Liver (tissue), 9 donors: ENCODE measurements around the gene SPECC1L. TPM values are rescaled to one million over a fixed set of nuclear protein-coding genes. Genes with fewer than 3 reads are reported as not detected.

Experiments
- DNase-seq: peaks from one replicate; pipeline ENCODE4 v3.0.0-alpha.2; 2017; ENCODE audit warnings: low spot score
- H3K27ac ChIP-seq, 2 donors: one replicate each; pipeline ENCODE4 v1.7.0; 2013; ENCODE audit warnings: inconsistent platforms in 2 of 2, low read length in 2 of 2, control low read depth in 1 of 2, low read depth in 1 of 2, mild to moderate bottlenecking in 1 of 2
- H3K27me3 ChIP-seq, 4 donors: one replicate each; pipeline versions ENCODE4 v1.6.1 to v1.7.0; 2013; ENCODE audit warnings: low read length in 3 of 4, inconsistent platforms in 1 of 4, mild to moderate bottlenecking in 1 of 4, moderate library complexity in 1 of 4; ENCODE audit not compliant: control insufficient read depth in 4 of 4, insufficient read depth in 4 of 4
- H3K36me3 ChIP-seq, 4 donors: one replicate each; pipeline versions ENCODE4 v1.6.1 to v1.7.0; 2013; ENCODE audit warnings: low read length in 3 of 4, mild to moderate bottlenecking in 3 of 4, low read depth in 1 of 4, moderate library complexity in 1 of 4; ENCODE audit not compliant: control insufficient read depth in 4 of 4, insufficient read depth in 3 of 4
- H3K4me1 ChIP-seq, 4 donors: one replicate each; pipeline versions ENCODE4 v1.6.1 to v1.7.0; 2013; ENCODE audit warnings: low read length in 3 of 4, mild to moderate bottlenecking in 3 of 4, moderate library complexity in 1 of 4; ENCODE audit not compliant: control insufficient read depth in 4 of 4, insufficient read depth in 4 of 4
- H3K4me3 ChIP-seq, 3 donors: one replicate each; pipeline versions ENCODE4 v1.6.1 to v1.7.0; 2013; ENCODE audit warnings: low read length in 3 of 3, control low read depth in 1 of 3, low read depth in 1 of 3, mild to moderate bottlenecking in 1 of 3
- H3K9ac ChIP-seq, 2 donors: one replicate each; pipeline ENCODE4 v1.7.0; 2013; ENCODE audit warnings: low read length in 2 of 2, mild to moderate bottlenecking in 2 of 2, moderate library complexity in 2 of 2, control low read depth in 1 of 2, low read depth in 1 of 2
- H3K9me3 ChIP-seq, 4 donors: one replicate each; pipeline versions ENCODE4 v1.6.1 to v1.7.0; 2013; ENCODE audit warnings: low read length in 3 of 4; ENCODE audit not compliant: control insufficient read depth in 4 of 4
- EGR1 ChIP-seq, 2 donors: IDR thresholded peaks; 2 replicates each; pipeline ENCODE4 v1.6.1; 2016 to 2018; ENCODE audit warnings: antibody characterized with exemption in 2 of 2, low read depth in 2 of 2
- FOXA1 ChIP-seq: IDR thresholded peaks from 2 replicates; pipeline ENCODE4 v1.6.1; 2016; ENCODE audit warnings: antibody characterized with exemption
- FOXA2 ChIP-seq: IDR thresholded peaks from 2 replicates; pipeline ENCODE4 v1.6.1; 2016; ENCODE audit warnings: antibody characterized with exemption
- GABPA ChIP-seq, 2 donors: IDR thresholded peaks in 1 of 2; conservative IDR thresholded peaks in 1 of 2; 2 replicates each; pipeline ENCODE4 v1.6.1; 2016; ENCODE audit warnings: antibody characterized with exemption in 2 of 2, mild to moderate bottlenecking in 1 of 2, moderate library complexity in 1 of 2
- HNF4G ChIP-seq: IDR thresholded peaks from 2 replicates; pipeline ENCODE4 v1.6.1; 2016; ENCODE audit warnings: antibody characterized with exemption
- JUND ChIP-seq, 2 donors: IDR thresholded peaks; 2 replicates each; pipeline ENCODE4 v1.6.1; 2016; ENCODE audit warnings: antibody characterized with exemption in 2 of 2
- NR2F2 ChIP-seq: IDR thresholded peaks from 2 replicates; pipeline ENCODE4 v1.6.1; 2016; ENCODE audit warnings: antibody characterized with exemption
- RAD21 ChIP-seq, 2 donors: IDR thresholded peaks; 2 replicates each; pipeline ENCODE4 v1.6.1; 2016; ENCODE audit warnings: antibody characterized with exemption in 2 of 2, mild to moderate bottlenecking in 2 of 2
- REST ChIP-seq: IDR thresholded peaks from 2 replicates; pipeline ENCODE4 v1.6.1; 2016; ENCODE audit warnings: antibody characterized with exemption, mild to moderate bottlenecking
- RXRA ChIP-seq, 2 donors: IDR thresholded peaks; 2 replicates each; pipeline ENCODE4 v1.6.1; 2017 to 2018; ENCODE audit warnings: antibody characterized with exemption in 2 of 2, mild to moderate bottlenecking in 1 of 2
- SP1 ChIP-seq: IDR thresholded peaks from 2 replicates; pipeline ENCODE4 v1.6.1; 2018; ENCODE audit warnings: antibody characterized with exemption, mild to moderate bottlenecking
- TAF1 ChIP-seq: conservative IDR thresholded peaks from 2 replicates; pipeline ENCODE4 v1.6.1; 2016; ENCODE audit warnings: antibody characterized with exemption, mild to moderate bottlenecking
- YY1 ChIP-seq: IDR thresholded peaks from 2 replicates; pipeline ENCODE4 v1.6.1; 2016; ENCODE audit warnings: antibody characterized with exemption, mild to moderate bottlenecking
- ZBTB33 ChIP-seq: IDR thresholded peaks from 2 replicates; pipeline ENCODE4 v1.6.1; 2016; ENCODE audit warnings: antibody characterized with exemption
- WGBS: extraction: QIAGEN DNeasy Blood & Tissue Kit; methylation state at CpG from one replicate; pipeline ENCODE4 v1.1.7; 2013; 5-methylcytosine and 5-hydroxymethylcytosine counted together
- polyA plus RNA-seq, 2 donors: library from polyadenylated mRNA; stranded (reverse) in 1 of 2; unstranded in 1 of 2; fragments of 200-250 nt in 1 of 2; fragments of >200 nt in 1 of 2; fragmentation: Nextera tagmentation in 1 of 2; extraction: Ambion mirVana in 1 of 2; gene quantifications; one replicate each; pipeline versions ENCODE4 v1.2.1 to v1.2.3, GENCODE V29; 2013 to 2015
- total RNA-seq, 2 donors: library from RNA; depleted of rRNA; stranded (reverse); fragments of >200 nt; gene quantifications; one replicate each; pipeline ENCODE4 v1.2.3, GENCODE V29; 2014
- donor health status: healthy.
- donor health status: healthy.
- donor health status: healthy.
- donor health status: healthy.
- donor health status: healthy.

The SPECC1L gene
- total and polyA plus RNA-seq, 4 donors, result 5.4 to 22.3 (median 12.3) TPM

GRCh38 chr22:24465566-24465965 lies 194.9 kb downstream of the SPECC1L start (continued):
- TF ChIP-seq ZBTB33, result no peak
- no peak for TF ChIP-seq FOXA1
- TF ChIP-seq FOXA2, result no peak
- no peak for TF ChIP-seq EGR1 (IDR thresholded peaks at IDR 0.05; ENCODE audit: low read depth in 2 of 2)
- TF ChIP-seq JUND (IDR thresholded peaks at IDR 0.05), result no peak
- no peak for TF ChIP-seq RXRA (IDR thresholded peaks at IDR 0.05)
- TF ChIP-seq TAF1, result no peak
- no peak for TF ChIP-seq GABPA (IDR thresholded peaks at IDR 0.05 in 1 of 2, conservative IDR thresholded peaks at IDR 0.05 in 1 of 2)
- TF ChIP-seq SP1, result no peak
- no peak for TF ChIP-seq YY1

- 97% methylated on average over 3 of the region's 3 CpGs for WGBS
- H3K9ac ChIP-seq, result no peak overlapping the region
- H3K4me3 ChIP-seq, result no peak overlapping the region
- DNase-seq, result no peak
- TF ChIP-seq JUND (IDR thresholded peaks at IDR 0.05) (no peak), FOXA1 (no peak), TAF1 (no peak), GABPA (IDR thresholded peaks at IDR 0.05 in 1 of 2, conservative IDR thresholded peaks at IDR 0.05 in 1 of 2) (no peak), NR2F2 (no peak)
- no peaks in the 10 kb centered on the region for H3K27me3 ChIP-seq
- H3K4me1 ChIP-seq, result peaks cover 0 to 9% (median 3%) of the 10 kb centered on the region in 4 donors
- no peaks in the 10 kb centered on the region for H3K9me3 ChIP-seq
- H3K36me3 ChIP-seq, result peaks cover 2 to 14% (median 8%) of the 10 kb centered on the region in 4 donors
- H3K27ac ChIP-seq, result peak overlapping the region; percentile 18 to 54
Observed at GRCh38 chr22:24465975-24466374, 195.3 kb downstream of the SPECC1L start.

GRCh38 chr22:24466716-24467328 lies 196.2 kb downstream of the SPECC1L start:
- peaks cover 2 to 12% (median 8%) of the 10 kb centered on the region in 4 donors for H3K36me3 ChIP-seq
- TF ChIP-seq HNF4G, result no peak
- TF ChIP-seq RAD21 (IDR thresholded peaks at IDR 0.05), result peak in 1 of 2 donors; percentile 10
- TF ChIP-seq EGR1 (IDR thresholded peaks at IDR 0.05; ENCODE audit: low read depth in 2 of 2), result no peak
- TF ChIP-seq REST, result no peak
- TF ChIP-seq NR2F2, result peak; percentile 95
- no peak for TF ChIP-seq FOXA1
- no peak for TF ChIP-seq ZBTB33
- TF ChIP-seq RXRA (IDR thresholded peaks at IDR 0.05), result peak; percentile 67 to 72
- H3K9ac ChIP-seq, result no peak overlapping the region
- H3K27me3 ChIP-seq, result no peaks in the 10 kb centered on the region
- no peaks in the 10 kb centered on the region for H3K9me3 ChIP-seq
- no peak for DNase-seq
- H3K27ac ChIP-seq, result peak overlapping the region; percentile 11 to 54
- no peak overlapping the region for H3K4me3 ChIP-seq
- 62% methylated on average over 1 of the region's 1 CpG for WGBS
- H3K4me1 ChIP-seq, result peaks cover 0 to 9% (median 3%) of the 10 kb centered on the region in 4 donors
